HG02884 (cell line): ENCODE results near the gene DENND10.
A peak's percentile ranks its signal among the peaks of the same experiment; 100 is the strongest.
"Not testable (repeated sequence)": the region's sequence is repeated elsewhere in the genome, so short reads cannot be mapped to it uniquely, and the experiment has no call there.

Experiments used
- ATAC-seq: cut with Tn5 transposase; IDR thresholded peaks from one replicate; pipeline ENCODE4 v1.9.1; 2021; ENCODE audit warnings: mild to moderate bottlenecking, moderate library complexity; ENCODE audit not compliant: unreplicated experiment

The DENND10 gene

GRCh38 chr10:119096641-119097415, 7.1 kb upstream of the DENND10 start:
- not testable (repeated sequence) for ATAC-seq

- ATAC-seq: no peak
Measured at GRCh38 chr10:119098576-119098975, 5.3 kb upstream of the DENND10 start.

DNA sequence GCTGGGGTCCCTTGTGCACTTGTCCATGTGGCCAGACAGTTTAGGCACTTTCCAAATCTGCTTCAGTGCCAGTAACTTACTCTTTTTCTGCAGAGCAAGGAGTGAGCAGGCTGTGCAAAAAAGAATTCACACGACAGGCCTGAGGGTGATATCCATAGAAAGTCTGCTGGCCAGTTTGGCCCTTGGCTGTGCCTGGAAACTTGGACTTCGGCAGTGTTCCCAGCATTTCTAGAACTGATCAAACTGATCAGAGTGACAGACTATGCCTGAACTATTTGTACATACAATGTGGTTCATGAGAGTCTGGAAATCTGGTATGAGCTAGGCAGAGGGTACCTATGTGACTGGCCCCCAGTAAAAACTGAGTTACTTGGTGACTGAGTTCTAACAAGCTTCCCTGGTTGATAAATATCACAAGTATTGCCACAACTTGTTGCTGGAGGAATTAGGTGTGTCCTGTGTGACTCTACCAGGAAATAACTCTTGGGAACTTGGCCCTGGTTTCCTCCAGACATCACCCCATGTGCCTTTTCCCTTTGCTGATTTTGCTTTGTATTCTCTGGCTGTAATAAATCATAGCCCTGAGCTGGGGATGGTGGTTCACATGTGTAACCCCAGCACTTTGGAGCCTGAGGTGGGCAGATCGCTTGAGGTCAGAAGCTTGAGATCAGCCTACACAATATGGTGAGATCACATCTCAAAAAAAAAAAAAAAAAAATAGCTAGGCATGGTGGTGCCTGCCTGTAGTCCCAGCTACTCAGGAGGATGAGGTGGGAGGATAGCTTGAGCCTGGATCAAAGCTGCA, 3.3 kb upstream of the DENND10 start:
- ATAC-seq: no peak

DNA sequence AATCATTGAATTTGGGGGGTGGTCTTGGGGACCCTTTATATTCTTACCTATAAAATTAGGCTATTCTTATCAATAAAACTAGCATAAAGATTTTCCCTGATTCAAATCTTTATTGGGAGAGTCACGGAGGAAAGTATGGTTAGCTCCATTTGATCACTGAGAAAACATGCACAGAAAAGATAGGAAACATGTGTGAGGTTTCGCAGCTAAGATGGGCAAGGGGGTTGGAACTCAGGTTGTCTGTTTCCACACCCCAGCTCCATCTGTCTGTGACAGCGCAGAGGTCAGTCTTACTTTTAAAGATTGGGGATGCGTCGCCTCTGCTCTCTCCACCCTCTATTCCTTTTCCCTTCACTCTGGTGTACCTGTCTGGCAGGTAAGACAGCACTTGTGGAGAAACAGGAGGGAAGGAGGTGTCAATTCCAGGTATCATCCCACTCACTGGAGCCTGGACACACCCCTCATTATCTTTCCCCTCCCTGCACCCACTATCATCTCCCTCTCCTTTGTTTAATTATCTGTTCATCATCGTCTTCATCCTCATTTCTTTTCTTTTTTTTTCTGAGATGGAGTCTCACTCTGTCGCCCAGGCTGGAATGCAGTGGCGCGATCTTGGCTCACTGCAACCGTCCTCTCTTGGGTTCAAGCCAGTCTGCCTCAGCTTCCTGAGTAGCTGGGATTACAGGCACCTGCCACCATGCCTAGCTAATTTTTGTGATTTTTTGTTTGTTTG, 2.4 kb upstream of the DENND10 start:
- no peak for ATAC-seq

DNA sequence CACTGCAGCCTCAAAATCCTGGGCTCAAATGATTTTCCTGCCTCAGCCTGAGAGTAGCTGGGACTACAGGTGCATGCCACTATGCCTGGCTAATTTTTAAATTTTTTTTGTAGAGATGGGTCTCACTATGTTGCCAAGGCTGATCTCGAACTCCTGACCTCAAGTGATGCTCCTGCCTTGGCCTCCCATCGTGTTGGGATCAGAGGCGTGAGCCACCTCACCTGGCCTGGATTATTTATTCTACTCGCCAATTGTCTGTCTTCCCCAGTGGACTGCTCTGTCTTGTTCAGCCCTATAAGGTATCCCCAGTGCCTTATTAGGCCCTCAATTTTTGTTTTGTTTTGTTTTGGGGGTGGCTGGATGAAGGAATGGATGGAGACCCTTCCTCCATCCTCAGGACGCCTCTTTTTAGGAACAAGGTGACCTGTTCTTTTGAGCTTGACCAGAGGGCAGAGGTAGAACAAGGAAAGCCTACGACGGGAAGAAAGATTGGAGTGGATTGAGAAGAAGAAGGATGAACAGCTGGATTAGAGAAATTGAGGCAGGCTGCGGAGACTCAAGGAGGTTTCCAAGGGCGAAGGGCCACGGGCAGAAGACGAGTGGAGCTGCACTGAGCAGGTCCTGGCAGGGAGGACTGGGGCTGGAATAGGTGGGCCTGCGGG, 541 bp upstream of the DENND10 start:
- no peak for ATAC-seq

DNA sequence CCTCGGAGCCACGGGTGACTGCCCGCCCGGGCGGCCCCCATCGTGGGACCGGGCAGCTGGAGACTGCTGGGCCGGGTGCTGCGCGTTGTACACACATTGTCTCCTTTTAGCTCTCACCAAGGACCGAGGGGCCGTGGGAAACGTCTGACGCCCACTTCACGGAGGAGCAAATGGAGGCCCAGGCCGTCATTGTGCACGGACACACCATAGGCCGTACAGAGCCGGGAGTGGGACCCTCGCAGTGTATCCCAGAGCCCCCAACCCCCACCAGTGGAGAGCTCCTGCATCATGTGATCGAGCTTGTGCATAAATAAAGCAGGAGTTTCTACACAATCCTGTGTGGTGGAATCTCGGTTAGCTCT, 722 bp downstream of the DENND10 start:
- no peak for ATAC-seq

DNA sequence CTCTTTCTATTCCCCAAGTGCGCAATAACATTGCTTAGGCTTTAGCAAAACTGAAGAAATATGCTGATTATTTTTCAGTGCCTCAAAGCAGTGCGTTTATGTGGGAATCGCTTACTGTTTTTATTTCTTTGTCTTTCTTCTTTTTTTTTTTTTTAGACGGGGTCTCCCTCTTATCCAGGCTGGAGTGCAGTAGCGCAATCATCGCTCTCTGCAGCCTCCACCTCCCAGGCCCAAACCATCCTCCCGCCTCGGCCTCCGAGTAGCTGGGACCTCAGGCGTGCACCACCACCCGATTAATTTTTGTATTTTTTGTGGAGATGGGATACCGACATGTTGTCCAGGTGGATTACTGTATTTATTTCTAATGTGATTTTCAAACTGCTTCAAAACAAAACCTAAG, 1.2 kb downstream of the DENND10 start:
- ATAC-seq: no peak

GRCh38 chr10:119105899-119106298, 2.0 kb downstream of the DENND10 start:
- ATAC-seq: not testable (repeated sequence)

DNA sequence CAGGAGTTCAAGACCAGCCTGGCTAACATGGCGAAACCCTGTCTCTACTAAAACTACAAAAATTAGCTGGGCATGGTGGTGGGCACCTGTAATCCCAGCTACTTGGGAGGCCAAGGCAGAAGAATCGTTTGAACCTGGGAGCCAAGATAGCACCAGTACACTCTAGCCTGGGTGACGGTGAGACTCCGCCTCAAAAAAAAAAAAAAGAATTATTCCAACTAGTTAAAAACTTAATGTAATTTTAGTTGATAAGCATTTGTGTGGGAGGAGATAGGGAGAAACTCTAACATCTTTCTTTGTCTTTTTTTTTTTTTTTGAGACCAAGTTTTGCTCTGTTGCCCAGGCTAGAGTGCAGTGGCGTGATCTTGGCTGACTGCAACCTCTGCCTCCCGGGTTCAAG, 3.2 kb downstream of the DENND10 start:
- not testable (repeated sequence) for ATAC-seq

- ATAC-seq: not testable (repeated sequence)
Measured at GRCh38 chr10:119107771-119108170, 3.9 kb downstream of the DENND10 start.

DNA sequence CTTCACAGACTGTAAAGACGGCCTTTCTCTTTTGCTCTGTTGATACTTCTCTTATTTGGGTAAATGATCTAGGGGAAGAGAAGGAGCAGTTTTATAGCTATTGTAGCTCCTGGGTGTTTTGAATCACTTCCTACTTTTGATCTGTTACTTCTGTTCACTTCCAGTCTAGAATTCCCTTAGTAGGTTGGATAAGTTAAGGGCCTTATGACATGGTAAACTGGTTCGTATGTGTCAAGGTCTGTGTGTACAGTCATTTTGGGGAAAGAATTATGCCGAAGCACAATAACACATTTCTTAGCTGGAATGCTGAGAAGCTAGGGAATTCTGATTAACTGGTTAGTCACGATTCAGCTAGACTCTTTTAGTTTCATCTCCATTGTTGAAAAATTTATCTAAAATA, 8.1 kb downstream of the DENND10 start:
- ATAC-seq: no peak

- ATAC-seq: no peak
Measured at GRCh38 chr10:119113751-119114732, 10.1 kb downstream of the DENND10 start.

- no peak for ATAC-seq
Measured at GRCh38 chr10:119115926-119116325, 12.0 kb downstream of the DENND10 start.

- no peak for ATAC-seq
Measured at GRCh38 chr10:119116326-119116951, 12.5 kb downstream of the DENND10 start.

GRCh38 chr10:119118231-119118630, 14.3 kb downstream of the DENND10 start:
- no peak for ATAC-seq

DNA sequence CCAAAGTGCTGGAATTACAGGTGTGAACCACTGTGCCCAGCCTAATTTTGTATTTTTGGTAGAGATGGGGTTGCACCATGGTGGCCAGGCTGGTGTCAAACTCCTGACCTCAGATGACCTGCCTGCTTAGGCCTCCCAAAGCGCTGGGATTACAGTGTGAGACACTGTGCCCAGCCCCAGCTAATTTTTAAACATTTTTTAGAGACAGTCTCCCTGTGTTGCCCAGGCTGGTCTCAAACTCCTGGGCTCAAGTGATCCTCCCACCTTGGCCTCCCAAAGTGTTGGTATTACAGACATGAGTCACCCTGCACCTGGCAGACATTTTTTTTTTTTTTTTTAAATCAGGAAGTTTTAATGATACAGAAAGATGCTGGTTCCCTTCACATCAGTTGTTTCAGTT, 15.5 kb downstream of the DENND10 start:
- ATAC-seq: no peak

DNA sequence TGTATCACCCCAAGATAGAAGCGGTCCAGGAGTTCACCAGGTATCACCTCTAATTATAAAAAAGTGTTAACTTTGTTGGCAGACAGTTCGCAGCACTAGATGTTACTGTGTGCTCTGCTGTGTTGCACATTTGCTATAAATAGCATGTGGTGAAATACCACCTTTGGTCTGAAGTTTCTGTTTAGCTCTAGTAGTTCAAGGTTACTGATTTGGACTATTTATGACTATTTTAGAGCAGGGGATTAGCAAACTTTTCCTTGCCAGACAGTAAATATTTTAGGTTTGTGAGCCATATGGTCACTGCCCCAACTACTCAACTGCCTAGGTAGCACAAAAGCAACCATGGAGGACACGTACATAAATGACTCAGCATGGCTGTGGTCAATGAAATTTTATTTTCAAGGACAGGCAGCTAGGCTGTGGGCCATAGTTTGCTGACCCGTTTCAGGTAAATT, 16.5 kb downstream of the DENND10 start:
- ATAC-seq: peak; percentile 85

GRCh38 chr10:119120875-119121274, 17.0 kb downstream of the DENND10 start:
- ATAC-seq: no peak

- no peak for ATAC-seq
Measured at GRCh38 chr10:119125942-119126341, 22.0 kb downstream of the DENND10 start.
